ENCODE measurements around the gene GBP3. TPM values are rescaled to one million over a fixed set of nuclear protein-coding genes. Genes with fewer than 3 reads are reported as not detected.
"Not testable (repeated sequence)": the region's sequence is repeated elsewhere in the genome, so short reads cannot be mapped to it uniquely, and the experiment has no call there.

Gene GBP3
- total and polyA plus RNA-seq, 8 donors: 3.6 to 57.7 (median 17.1) TPM

DNA sequence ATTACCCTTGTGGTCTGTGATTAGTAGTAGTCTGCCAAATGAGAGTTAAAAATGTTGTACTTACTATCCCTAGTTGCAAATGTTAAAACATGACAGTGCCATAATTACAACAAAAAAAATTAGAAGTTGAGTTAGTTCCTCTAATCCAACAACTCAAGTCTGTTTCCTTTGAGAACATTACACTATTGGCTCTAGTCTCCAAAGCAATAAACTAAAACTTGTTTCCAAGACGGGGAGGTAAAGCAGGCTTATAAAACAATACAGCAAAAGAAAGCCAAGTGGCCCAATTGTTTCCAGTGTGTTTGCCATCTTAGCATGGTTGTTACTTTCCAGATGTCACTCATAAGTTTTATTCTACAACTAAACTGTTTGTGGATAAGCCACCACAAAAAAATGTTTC is 41.8 kb downstream of the GBP3 start:
- Histone ChIP-seq H3K36me3 (peaks cover 8 to 34% (median 21%) of the 10 kb centered on the region in 4 donors), H3K27ac (no peak overlapping the region), H3K4me3 (no peak overlapping the region), H3K9me3 (no peaks in the 10 kb centered on the region), H3K27me3 (no peaks in the 10 kb centered on the region), H3K4me1 (peaks cover 16 to 75% (median 41%) of the 10 kb centered on the region in 4 donors)
- DNase-seq: no peak
- 30 to 45% (median 39%) methylated on average over 1 of the region's 1 CpG for WGBS, 5 donors
- intact Hi-C loops (cut with DNase I; ENCODE audit: low total_unique reads): no loop called here
- TF ChIP-seq POLR2AphosphoS5 (IDR thresholded peaks at IDR 0.05): no peak
- TF ChIP-seq EP300 (IDR thresholded peaks at IDR 0.05): no peak
- TF ChIP-seq POLR2A (IDR thresholded peaks at IDR 0.05): no peak
- TF ChIP-seq, protein P1, sequence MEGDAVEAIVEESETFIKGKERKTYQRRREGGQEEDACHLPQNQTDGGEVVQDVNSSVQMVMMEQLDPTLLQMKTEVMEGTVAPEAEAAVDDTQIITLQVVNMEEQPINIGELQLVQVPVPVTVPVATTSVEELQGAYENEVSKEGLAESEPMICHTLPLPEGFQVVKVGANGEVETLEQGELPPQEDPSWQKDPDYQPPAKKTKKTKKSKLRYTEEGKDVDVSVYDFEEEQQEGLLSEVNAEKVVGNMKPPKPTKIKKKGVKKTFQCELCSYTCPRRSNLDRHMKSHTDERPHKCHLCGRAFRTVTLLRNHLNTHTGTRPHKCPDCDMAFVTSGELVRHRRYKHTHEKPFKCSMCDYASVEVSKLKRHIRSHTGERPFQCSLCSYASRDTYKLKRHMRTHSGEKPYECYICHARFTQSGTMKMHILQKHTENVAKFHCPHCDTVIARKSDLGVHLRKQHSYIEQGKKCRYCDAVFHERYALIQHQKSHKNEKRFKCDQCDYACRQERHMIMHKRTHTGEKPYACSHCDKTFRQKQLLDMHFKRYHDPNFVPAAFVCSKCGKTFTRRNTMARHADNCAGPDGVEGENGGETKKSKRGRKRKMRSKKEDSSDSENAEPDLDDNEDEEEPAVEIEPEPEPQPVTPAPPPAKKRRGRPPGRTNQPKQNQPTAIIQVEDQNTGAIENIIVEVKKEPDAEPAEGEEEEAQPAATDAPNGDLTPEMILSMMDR (IDR thresholded peaks at IDR 0.05): no peak

DNA sequence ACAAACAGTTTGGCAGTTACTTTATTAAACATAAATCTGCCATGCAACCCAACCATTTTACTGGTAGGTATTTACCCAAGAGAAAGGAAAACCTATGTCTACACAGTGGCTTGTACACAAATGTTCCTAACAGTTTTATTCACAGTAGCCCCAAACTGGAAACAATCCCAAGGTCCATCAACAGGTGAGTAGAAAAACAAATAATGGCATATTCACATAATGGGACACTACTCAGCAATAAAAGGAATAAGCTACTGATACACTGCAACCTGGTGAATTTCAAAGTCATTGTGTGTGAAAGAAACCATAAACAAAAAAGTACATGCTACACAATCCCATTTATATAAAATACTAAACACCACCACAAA is 42.9 kb downstream of the GBP3 start:
- DNase-seq: no peak
- Histone ChIP-seq H3K27ac (no peak overlapping the region), H3K4me3 (no peak overlapping the region), H3K9me3 (no peaks in the 10 kb centered on the region), H3K4me1 (peaks cover 7 to 63% (median 30%) of the 10 kb centered on the region in 4 donors), H3K36me3 (peaks cover 8 to 32% (median 21%) of the 10 kb centered on the region in 4 donors), H3K27me3 (no peaks in the 10 kb centered on the region)
- TF ChIP-seq, protein P1 (IDR thresholded peaks at IDR 0.05): no peak
- TF ChIP-seq EP300 (IDR thresholded peaks at IDR 0.05): no peak
- no peak for TF ChIP-seq POLR2AphosphoS5 (IDR thresholded peaks at IDR 0.05)
- TF ChIP-seq POLR2A (IDR thresholded peaks at IDR 0.05): no peak
- intact Hi-C loops (cut with DNase I; ENCODE audit: low total_unique reads): loop anchor here (10.0 kb wide), 1 partner anchor 475 kb away; no protein-coding TSS in a partner anchor

DNA sequence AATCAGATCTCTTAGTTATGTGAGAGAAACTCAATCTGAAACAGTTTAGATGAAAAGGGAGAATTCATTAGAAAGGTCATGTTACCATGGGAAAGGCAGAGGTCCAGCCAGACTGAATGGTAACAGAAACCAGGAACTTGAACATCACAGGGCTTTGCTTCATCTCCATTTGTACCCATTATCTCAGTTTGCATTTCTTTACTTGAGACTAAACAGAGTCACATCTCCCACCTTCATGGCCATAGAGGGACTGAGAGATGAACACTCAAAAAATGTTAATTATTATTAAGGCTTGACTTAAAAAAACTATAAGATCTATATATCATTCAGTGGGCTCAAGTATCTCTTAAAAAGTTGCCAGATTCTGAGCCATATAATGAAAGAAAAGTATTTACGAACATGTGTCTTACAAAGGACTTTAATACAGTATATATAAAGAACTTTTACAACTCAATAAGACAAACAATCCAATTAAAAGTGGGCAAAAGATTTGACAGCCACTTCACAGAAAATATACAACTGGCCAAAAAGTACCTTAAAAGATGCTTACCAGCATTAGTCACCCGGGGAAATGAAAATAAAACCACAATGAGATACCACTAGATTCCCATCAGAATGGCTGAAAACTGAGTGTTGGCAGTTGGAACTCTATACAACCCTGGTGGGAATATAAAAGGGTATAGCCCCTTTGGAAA is 43.5 kb downstream of the GBP3 start:
- no peak overlapping the region for H3K4me3 ChIP-seq
- no peak overlapping the region for H3K27ac ChIP-seq
- no peak for DNase-seq
- peaks cover 2 to 58% (median 25%) of the 10 kb centered on the region in 4 donors for H3K4me1 ChIP-seq
- intact Hi-C loops (cut with DNase I; ENCODE audit: low total_unique reads): loop anchor here (10.0 kb wide), 1 partner anchor 476 kb away; no protein-coding TSS in a partner anchor
- peaks cover 8 to 32% (median 22%) of the 10 kb centered on the region in 4 donors for H3K36me3 ChIP-seq
- no peaks in the 10 kb centered on the region for H3K9me3 ChIP-seq
- 63 to 80% (median 72%) methylated on average over 2 of the region's 2 CpGs for WGBS, 5 donors
- no peaks in the 10 kb centered on the region for H3K27me3 ChIP-seq
- TF ChIP-seq EP300 (IDR thresholded peaks at IDR 0.05) (no peak), POLR2A (IDR thresholded peaks at IDR 0.05) (no peak), POLR2AphosphoS5 (IDR thresholded peaks at IDR 0.05) (no peak)
- TF ChIP-seq, protein P1 (IDR thresholded peaks at IDR 0.05): no peak

DNA sequence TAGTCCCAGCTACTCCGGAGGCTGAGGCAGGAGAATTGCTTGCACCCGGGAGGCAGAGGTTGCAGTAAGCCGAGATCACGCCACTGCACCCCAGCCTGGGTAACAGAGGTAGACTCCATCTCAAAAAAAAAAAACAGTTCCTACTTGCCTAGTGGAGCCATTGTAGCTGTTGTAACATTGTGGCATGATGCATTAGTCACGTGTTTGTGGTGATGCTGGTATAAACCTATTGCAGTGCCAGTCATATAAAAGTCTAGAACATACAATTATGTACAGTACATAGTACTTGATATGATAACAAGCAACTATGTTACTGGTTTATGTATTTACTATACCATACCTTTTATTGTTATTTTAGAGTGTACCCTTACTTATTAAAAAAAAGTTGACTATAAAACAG is 46.4 kb downstream of the GBP3 start:
- intact Hi-C loops (cut with DNase I; ENCODE audit: low total_unique reads): loop anchor here (10.0 kb wide), 1 partner anchor 479 kb away; no protein-coding TSS in a partner anchor
- TF ChIP-seq EP300 (IDR thresholded peaks at IDR 0.05) (no peak), POLR2A (IDR thresholded peaks at IDR 0.05) (no peak), POLR2AphosphoS5 (IDR thresholded peaks at IDR 0.05) (no peak)
- TF ChIP-seq, protein P1 (IDR thresholded peaks at IDR 0.05): no peak

DNA sequence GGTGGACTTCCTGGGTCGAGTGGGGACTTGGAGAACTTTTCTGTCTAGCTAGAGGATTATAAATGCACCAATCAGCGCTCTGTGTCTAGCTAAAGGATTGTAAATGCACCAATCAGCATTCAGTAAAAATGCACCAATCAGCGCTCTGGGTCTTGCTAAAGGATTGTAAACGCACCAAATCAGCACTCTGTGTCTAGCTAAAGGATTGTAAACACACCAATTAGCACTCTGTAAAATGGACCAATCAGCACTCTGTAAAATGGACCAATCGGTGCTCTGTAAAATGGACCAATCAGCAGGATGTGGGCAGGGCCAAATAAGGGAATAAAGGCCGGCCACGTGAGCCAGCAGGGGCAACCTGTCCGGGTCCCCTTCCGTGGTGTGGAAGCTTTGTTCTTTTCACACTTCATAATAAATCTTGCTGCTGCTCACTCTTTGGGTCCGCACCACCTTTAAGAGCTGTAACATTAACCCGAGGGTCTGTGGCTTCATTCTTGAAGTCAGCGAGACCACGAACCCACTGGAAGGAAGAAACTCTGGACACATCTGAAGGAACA is 48.0 kb downstream of the GBP3 start:
- intact Hi-C loops (cut with DNase I; ENCODE audit: low total_unique reads): loop anchor here (10.0 kb wide), 1 partner anchor 480 kb away; no protein-coding TSS in a partner anchor
- Histone ChIP-seq H3K36me3 (peaks cover 0 to 12% (median 9%) of the 10 kb centered on the region in 4 donors), H3K4me1 (peaks cover 0 to 38% (median 14%) of the 10 kb centered on the region in 4 donors)
- not testable (repeated sequence) for H3K27me3 ChIP-seq, H3K4me3 ChIP-seq, H3K9me3 ChIP-seq, H3K27ac ChIP-seq, DNase-seq
- WGBS, 5 donors: 82 to 90% (median 88%) methylated on average over 13 of the region's 13 CpGs

More for the DNA sequence above, 46.4 kb downstream of the GBP3 start:
- 94 to 97% (median 97%) methylated on average over 5 of the region's 5 CpGs for WGBS, 5 donors
- Histone ChIP-seq H3K36me3 (peaks cover 3 to 12% (median 9%) of the 10 kb centered on the region in 4 donors), H3K27me3 (no peaks in the 10 kb centered on the region), H3K9me3 (no peaks in the 10 kb centered on the region), H3K4me1 (peaks cover 0 to 49% (median 19%) of the 10 kb centered on the region in 4 donors), H3K4me3 (no peak overlapping the region), H3K27ac (no peak overlapping the region)
- DNase-seq: no peak

Data from stomach (tissue), 9 donors.